Measurements from ENCODE around the gene BTNL2.

DNA sequence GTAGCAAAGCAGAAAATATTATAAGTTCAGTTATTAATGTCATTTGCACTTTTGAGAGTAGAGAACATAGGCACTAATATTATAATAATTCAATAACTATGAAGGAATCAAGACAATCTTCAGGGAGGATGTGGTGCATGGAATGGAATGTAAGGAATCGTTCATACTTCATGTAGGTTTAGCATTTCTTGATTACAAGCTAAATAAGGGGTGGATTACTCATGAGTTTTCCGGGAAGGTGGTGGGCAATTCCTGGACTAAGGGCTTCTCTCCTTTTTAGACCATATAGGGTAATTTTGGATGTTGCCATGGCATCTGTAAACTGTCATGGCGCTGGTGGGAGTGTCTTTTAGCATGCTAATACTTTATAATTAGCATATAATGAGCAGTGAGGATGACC, 9.1 kb upstream of the BTNL2 start:
- no peak for TF ChIP-seq CTCF (IDR thresholded peaks at IDR 0.05; ENCODE audit: borderline replicate concordance, extremely low read depth, low read length, poor library complexity, severe bottlenecking)
- TF ChIP-seq EZH2 (IDR thresholded peaks at IDR 0.05; ENCODE audit: borderline replicate concordance, low read depth, low read length, severe bottlenecking): no peak
